HG02981 (cell line): Measurements from ENCODE around the gene SMCO3.

Experiments used
- ATAC-seq: cut with Tn5 transposase; IDR thresholded peaks from one replicate; pipeline ENCODE4 v1.9.1; 2021; ENCODE audit warnings: mild to moderate bottlenecking, moderate library complexity; ENCODE audit not compliant: unreplicated experiment

SMCO3 gene

DNA sequence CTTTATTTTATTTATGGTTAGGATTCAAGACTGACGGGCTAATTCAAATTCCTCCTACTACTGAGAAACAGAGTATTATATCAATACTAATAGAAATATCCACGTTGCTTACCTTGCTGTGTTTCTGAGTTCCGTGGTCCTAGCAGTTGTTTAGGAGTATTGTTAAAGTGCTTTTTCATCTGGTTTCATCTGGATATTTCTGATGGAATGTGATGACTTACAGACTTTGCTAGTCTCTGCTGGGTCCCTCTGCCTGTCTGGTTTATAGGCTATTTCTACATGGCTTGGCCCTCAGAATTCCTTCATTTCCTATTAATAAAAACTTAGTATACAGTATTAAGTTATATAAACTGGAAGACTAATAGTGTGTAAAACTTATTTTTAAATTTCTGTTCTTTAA is at the start of gene SMCO3:
TSS of gene SMCO3 (minus strand) at position 169 of the 400 bp plus-strand sequence. CDS start 7,502 bp downstream, outside the sequence.
- no peak for ATAC-seq

DNA sequence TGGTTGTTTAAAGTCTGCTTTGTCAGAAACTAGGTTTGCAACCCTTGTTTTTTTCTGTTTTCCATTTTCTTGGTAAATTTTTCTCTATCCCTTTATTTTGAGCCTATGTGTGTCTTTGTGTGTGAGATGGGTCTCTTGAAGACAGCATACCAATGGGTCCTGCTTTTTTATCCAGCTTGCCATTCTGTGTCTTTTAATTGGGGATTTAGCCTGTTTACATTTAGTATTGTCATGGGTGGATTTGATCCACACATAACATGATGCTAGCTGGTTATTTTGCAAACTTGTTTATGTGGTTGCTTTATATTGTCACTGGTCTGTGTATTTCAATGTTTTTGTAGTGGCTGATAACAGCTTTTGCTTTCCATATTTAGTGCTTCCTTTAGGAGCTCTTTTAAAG is 46.5 kb upstream of the SMCO3 start:
- ATAC-seq = no peak

DNA sequence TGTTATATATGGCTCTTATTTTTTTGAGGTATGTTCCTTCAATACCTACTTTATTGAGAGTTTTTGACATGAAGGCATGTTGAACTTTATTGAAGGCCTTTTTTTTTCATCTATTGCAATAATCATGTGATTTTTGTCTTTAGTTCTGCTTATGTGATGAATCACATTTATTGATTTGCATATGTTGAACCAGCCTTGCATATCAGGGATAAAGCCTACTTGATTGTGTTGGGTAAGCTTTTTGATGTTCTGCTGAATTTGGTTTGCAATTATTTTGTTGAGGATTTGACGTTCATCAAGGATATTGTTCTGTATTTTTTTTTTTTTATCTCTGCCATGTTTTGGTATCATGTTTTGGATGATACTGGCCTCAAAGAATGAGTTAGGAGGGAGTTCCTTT is 44.5 kb upstream of the SMCO3 start:
- no peak for ATAC-seq

DNA sequence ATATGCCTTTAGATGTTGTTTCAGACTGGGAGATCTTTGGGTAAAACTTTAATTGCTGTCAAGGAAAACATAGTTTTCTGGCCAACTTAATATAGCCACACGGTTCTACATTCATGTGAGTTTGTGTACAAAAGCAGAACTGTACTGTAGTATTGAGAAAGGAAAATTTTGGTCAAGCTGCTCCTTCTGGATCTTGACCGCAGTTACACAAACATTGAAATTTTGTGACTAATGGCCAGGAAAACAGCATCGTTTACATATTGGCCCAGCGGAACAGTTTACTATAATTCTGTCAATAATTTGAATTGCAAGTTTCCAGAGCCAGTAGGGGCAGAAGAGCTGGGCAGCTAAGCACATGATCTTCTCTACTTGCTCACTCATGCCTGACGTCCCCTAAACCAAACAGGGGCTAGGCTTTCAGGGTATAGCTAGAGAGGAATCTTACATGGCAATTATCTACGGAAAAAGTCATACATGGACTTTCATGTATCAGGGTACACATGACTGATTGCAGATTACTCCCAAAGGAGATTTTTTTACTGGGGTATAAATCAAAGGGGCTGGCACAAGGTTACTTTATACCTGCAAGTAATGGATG is 40.7 kb upstream of the SMCO3 start:
- ATAC-seq = no peak

DNA sequence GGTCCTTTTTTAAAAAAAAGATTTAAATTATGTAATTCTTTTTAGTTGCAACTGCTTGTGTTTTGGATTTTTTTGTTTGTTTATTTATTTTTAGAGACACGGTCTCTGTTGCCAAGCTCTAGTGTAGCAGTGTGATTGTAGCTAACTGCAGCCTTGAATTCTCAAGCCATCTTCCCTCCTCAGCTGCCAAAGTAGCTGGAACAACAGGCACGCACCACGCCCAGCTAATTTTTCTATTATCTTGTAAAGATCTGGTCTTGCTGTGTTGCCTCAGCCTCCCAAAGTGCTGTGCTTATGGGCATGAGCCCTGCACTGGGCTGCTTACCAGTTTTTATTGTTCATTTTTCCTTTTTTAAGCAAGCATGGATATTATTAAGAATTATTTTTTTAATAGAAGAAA is 40.0 kb upstream of the SMCO3 start:
- no peak for ATAC-seq

DNA sequence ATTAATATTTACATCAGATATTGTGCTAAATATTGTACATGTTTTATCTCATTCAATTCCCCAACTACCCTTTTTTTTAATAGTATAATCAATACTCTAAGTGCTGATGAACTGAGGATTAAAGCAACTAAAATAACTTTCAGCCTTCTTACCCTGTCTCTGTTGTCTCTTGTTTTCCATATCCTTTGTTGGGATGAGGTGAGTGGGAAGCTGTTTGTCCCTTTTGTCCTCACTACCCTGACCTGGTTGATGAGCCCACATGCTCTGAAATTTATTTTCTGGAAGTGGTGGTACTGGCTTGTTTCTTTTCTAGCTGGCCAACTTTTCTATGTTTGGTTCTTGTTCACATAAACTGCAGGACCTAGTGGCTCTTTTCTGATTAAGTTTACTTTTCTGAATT is 38.9 kb upstream of the SMCO3 start:
- no peak for ATAC-seq

DNA sequence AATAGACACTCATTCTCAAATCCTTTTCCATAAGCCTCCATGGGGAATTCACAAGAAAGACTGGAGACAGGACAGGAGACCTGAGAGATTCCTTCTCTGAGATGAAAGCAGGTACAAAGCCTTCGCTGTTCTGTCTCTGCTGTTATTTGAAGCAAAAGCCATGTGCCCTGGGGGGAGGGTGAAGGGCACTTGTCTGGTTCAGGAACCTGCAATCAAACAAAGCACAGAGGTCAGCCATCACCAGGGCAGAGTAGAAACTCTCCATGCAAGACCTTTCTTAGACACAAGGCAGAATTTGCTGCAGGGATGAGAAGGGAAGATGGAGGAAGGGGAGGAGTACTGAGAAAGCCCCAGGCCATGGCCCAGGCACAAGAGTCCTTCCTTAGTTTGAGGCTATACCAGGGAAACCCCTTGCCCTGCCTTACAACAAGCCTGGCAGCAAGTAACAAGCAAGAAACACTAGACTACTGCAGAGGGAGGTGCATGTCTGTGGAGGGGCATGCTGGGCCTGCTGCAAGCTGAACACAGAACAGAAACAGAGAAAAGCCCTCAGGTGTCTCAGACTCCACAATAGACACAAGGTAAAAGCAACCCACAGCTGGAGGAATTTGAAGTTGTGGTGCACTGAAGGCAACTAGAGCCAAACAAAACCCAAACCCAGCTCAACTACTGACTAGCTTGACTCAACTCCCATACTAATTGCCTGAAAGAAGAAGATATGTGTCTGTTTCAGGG is 37.1 kb upstream of the SMCO3 start:
- peak; percentile 60 for ATAC-seq

DNA sequence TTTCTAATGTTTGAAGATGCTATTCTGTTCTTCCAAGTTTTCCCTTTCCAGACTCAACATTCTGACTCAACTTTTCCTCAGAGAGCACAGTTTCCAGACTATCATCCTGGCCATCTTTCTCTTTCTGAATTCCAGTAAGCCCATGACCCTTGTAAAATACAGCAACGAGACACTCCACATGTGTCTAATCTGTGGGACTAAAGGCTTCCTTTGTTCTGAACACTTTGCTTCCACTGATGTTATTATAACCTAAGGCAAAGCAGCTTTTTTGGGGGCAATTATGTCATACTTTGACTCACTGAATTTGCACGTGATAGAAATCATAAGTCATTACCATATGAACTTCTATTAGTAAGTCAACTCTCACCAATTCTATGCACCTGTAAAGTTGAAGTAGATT is 35.7 kb upstream of the SMCO3 start:
- ATAC-seq = no peak

DNA sequence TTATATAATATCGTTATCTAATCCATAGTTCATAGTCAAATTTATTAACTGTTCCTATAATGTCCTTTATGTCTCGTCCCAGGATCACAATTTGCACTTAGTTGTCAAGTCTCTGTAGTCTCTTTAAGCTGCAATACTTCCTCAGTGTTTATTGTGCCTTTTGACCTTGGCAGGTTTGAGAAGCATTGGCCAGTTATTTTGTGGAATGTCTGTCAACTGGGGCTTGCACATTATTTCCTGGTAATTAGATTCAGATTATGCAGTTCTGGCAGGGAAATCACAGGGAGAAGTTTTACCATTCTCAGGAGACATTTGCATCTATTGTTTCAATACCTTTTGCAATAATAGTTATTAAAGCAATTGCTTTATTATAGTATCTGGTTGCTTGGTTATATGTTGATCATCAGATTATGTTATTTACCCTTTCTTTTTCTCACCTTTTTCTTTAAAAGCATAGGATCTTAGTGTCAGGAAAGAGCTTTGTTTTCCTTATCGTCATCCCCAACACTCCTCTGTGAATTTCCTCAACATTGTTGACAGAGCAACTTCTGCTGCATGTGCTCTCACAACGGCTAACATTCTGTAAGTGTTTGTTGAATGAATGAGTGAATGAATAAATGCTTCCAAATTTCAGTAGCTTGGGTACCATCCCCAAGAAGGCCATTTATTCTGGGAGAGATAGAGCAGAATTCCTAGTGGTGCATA is 33.0 kb upstream of the SMCO3 start:
- ATAC-seq = no peak

DNA sequence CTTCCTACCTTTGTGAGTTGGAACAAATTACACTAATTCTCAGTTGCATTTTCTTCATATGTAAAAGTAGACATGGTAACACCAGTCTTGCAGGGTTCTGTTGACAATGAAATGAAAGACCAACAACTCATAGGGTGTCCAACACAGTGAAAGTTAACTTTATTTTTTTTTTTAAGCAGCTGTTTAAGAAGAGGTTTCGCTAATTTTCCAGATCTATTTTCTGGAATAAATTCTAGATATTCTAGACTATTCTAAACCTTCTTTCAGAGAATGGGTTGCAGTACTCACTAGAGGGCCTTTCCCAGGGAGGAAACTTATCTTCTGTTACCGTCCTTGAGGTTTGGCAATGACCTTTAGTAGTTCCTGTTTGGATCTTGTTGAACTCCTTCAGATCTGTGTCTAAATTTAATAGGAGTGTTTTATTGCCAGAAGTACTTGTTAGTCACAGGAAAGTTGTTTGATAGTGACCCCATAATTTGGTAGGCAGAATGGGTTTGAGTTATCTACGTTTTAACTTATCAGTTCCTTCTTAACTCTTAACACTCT is 32.1 kb upstream of the SMCO3 start:
- no peak for ATAC-seq

DNA sequence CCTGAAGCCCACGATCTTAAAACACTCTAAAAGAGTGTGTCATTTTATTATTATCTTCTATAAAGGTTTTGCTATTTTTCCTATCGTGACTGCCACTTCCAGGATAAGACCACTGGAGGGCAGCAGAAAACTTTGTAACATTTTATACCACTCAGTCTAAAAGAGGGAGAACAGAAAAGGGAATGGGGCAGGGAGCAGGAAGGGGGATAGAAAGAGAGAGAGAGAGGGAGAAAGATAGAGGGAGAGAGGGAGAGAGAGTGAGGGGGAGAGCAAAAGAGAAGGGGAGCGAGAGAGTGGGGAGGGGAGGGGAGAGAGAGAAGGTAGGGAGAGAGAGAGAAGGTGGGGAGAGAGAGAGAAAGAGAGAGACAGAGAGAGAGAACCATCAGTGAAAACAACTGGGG is 31.4 kb upstream of the SMCO3 start:
- no peak for ATAC-seq

DNA sequence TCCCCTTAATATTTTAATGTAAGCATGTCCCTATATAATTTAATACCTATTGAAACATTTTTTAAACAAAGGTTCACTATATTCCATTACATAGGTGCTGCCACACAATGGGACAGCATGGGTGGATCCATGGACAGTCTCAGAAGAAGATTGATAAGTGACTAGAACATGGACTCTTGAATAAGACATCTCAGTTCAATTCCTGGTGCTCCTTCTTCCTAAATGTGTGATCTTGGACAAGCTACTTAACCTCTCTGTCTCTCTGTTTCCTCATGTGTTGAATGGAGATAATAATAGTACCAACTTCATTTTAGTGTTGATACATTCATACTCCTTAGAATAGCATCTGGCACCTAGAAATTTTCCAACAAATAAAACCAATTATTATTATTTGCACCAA is 30.4 kb upstream of the SMCO3 start:
- ATAC-seq = no peak

DNA sequence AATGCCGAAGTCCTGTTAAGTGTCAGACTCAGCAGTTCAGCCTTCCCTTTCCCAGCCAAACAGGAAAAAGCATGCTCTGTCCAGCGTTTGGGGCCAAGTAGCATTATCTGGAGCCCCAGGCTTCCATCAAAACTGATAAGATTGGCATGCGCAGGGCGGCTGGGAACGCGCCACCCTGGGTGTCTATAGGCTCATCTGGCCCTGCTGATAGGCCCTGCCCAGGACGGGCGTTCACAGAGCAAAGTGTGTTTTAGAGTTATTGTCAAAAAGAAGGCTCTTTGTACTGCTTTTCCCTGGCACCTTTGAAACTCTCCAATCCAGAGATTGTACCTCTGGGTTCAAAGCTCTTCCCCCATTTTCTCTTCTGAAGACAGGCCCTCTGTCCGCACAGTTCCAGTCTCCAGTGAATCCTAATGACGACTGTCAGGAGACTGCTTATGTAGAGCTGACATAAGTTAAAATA is 29.5 kb upstream of the SMCO3 start, which contains the start of gene ART4:
TSS of gene ART4 (minus strand) at position 102 of the 463 bp plus-strand sequence. CDS start 413 bp downstream, outside the sequence.
- no peak for ATAC-seq

DNA sequence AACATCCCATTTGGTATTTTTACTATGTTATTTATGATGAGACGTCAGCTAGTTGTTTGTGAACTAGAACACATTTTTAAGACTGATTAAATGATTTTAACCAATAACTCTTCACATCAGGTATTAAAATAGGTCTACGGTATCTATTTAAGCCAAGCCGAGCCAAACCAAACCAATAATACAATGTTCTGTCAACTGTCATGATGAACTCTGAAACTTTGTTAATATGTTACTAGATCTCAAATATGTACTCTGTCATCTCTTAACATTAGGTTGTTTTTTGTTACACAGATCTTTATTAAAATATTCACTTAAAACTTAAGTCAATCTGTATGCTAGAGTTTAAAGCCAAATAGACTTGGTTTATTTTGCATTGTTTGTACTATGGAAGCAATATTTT is 28.3 kb upstream of the SMCO3 start:
- ATAC-seq = no peak

DNA sequence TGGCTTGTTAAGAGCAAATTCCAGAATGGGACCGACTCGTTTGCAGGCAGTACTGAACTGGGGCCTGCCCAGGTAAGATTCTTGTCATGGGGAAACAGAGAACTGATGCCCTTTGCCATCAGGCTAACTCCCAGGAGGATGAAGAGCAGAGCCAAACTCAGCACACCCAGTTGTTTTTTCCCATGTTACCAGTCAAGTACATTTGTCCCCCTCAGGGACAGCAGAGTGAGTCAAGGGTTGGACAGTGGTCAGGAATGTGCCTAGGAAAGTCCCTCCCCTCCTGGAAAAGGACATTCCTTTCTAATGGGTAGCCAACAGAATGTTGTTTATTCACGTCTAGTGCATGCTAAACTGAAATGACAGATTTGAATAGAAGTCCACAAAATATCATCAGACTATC is 27.8 kb upstream of the SMCO3 start:
- no peak for ATAC-seq

DNA sequence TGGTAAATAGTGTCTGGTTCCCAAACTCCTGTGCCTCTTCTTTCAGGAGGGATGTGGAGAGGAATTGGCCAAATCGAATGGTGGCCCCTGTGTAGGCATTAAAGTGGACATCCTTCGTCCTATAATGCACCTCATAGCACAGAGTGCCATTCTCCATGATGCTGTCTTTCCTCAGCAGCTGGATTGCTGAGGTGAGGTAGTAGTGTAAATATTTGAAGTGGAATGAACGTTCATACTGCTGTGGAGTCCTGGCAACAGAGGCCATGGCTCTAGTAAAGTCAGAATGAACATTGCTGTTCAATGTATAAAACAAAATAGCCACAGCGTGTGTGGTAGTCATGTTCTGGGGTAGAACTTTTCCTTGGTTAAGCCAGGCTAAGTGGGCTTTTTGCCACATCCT is 26.6 kb upstream of the SMCO3 start:
- no peak for ATAC-seq

DNA sequence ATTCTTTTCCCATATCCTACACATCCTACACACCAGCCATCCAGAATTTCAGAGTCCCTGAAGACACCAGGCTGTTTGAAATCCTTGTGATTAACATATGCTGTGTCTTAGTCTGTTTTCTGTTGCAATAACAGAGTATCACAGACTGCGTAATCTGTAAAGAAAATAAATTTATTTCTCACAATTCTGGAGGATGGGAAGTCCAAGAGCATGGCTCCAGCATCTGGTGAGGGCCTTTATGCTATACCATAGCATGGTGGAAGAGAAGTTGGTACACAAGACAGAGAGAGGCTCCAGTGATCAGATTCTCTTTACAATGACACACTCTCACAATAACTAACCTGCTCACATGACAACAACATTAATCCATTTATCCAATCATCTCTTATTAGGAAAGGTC is 25.3 kb upstream of the SMCO3 start:
- ATAC-seq = no peak

DNA sequence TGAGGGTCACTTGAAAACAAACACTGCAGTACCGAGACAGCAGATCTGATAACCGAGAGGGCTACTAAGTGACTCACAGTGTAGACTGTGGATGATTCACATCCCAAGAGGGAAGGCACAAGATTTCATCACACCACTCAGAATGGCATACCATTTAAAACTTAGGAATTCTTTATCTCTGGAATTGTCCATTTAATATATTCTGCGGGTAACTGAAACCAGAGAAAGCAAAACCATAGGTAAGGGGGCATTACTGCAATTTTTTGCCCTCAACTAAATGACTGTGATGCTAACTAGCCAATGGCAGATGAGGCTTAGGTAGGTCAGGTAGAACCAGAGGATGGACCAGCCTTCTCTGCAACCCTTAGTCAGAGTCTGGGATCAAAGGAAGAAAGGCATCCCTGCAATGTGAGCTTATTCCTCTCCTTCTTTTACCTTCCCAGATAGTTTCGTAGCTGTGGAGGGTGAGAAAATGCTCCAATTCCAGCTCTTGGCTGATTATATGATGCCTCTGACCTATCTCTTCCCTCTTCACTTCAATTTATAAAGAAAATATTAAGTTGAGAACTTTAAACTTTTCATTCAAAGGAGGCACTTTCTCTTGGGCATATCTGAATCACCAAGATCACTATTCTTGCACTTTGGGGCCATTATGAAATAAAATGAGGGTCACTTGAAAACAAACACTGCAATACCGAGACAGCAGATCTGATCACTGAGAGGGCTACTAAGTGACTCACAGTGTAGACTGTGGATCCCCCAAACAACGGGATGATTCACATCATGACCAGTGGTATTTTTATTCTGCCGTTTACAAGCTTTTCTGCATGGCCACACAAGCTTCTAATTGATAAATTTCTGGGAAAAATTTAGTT is 22.6 kb upstream of the SMCO3 start:
- no peak for ATAC-seq

DNA sequence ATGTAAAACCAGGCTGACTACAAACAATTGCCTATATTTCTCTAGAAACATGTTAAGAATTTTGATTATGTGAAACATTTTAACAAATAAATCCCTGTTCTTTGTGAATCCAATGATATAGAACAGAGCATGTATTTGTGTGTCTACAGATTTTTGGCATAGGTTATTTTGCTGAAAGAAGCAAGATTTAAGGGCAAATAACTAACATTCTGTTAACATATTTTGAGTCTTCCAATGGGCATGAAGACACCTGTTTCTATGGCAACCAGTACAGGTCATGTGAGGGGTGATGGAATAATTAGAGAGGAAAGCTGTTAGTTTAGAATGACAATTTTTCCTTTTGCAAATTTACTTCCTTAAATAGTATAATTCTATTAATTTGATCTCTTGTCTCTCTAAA is 20.5 kb upstream of the SMCO3 start:
- ATAC-seq = no peak

DNA sequence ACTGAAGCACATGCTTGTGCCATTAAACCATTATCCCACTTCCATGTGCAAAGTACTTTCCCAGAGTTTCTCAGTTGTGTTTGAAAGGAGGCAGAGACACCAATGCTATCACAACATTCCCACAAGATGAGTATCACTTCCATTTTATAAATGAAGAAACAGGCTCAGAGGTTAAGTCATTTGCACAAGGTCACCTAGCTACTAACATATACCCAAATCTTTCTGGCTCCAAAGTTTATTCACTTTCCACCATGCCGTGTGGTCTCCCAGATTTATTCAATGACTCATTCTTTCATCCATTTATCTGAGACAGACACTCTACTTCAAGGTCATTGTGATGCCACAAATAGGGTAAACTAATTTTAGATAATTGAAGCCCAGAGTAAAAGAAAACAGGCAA is 20.0 kb upstream of the SMCO3 start:
- no peak for ATAC-seq

DNA sequence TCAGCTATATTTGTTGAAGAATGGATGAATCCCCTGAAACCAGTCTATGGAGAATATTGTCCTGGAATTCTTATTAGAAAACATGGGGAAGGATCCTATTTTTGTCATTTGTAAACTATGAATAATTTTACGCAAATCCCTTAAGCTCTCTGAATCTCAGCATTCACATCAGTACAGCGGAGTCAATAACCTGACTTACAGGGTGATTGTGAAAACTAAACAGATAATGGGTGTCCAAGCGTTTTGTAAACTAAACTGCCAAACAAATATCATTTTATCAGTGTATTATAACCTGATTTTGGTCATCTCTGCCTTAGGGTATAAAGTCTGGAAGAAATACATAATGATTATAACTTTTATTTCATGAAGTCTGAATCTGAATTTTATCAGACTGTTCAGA is 19.4 kb upstream of the SMCO3 start:
- no peak for ATAC-seq
